Activated CD4-positive, alpha-beta T cell treated with anti-CD3 and anti-CD28 coated beads, Interleukin-2, amount 50 U/mL, for 24 hours (primary cell): ENCODE measurements around the gene OBSL1.

ENCODE experiments used
- DNase-seq, 2 donors: peaks; one replicate each; pipeline ENCODE4 v3.0.0-alpha.2; 2020; ENCODE audit warnings: low read depth in 1 of 2, low spot score in 1 of 2

OBSL1 gene

GRCh38 chr2:219597552-219598307, 26.4 kb upstream of the OBSL1 start, which contains the start of gene STK11IP:
TSS of gene STK11IP (plus strand) at chr2:219597857. CDS start at chr2:219598120, 263 bp downstream.
- DNase-seq = peak; percentile 79 to 92

- DNase-seq = peak in 1 of 2 donors; percentile 4
Measured at GRCh38 chr2:219596954-219597551, 25.7 kb upstream of the OBSL1 start.

- DNase-seq = no peak
Measured at GRCh38 chr2:219595256-219595655, 23.9 kb upstream of the OBSL1 start.

GRCh38 chr2:219593154-219593553, 21.8 kb upstream of the OBSL1 start:
- no peak for DNase-seq

- DNase-seq = no peak
Measured at GRCh38 chr2:219592736-219593135, 21.4 kb upstream of the OBSL1 start.

- no peak for DNase-seq
Measured at GRCh38 chr2:219591091-219591490, 19.8 kb upstream of the OBSL1 start.

GRCh38 chr2:219581346-219581745, 10.0 kb upstream of the OBSL1 start:
- DNase-seq = no peak

- no peak for DNase-seq
Measured at GRCh38 chr2:219578811-219579613, 7.7 kb upstream of the OBSL1 start.

- DNase-seq = no peak
Measured at GRCh38 chr2:219576505-219577388, 5.4 kb upstream of the OBSL1 start.

GRCh38 chr2:219575566-219576504, 4.5 kb upstream of the OBSL1 start:
- no peak for DNase-seq

- no peak for DNase-seq
Measured at GRCh38 chr2:219574484-219575311, 3.4 kb upstream of the OBSL1 start.

GRCh38 chr2:219573166-219573565, 1.8 kb upstream of the OBSL1 start:
- no peak for DNase-seq

GRCh38 chr2:219572237-219573001, 1.1 kb upstream of the OBSL1 start, which contains the start of gene INHA:
TSS of gene INHA (plus strand) at chr2:219572310. CDS start at chr2:219572375, 65 bp downstream.
- DNase-seq = no peak

GRCh38 chr2:219570924-219571310, 422 bp downstream of the OBSL1 start:
- no peak for DNase-seq

GRCh38 chr2:219570194-219570923, 980 bp downstream of the OBSL1 start:
- DNase-seq = no peak

GRCh38 chr2:219569635-219570034, 1.7 kb downstream of the OBSL1 start:
- no peak for DNase-seq

GRCh38 chr2:219569041-219569440, 2.3 kb downstream of the OBSL1 start:
- DNase-seq = no peak
